ENCODE results near the gene CDHR3.

- TF ChIP-seq CTCF (IDR thresholded peaks at IDR 0.05; ENCODE audit: insufficient read depth, low read depth, low read length), result no peak
- TF ChIP-seq EZH2 (IDR thresholded peaks at IDR 0.05; ENCODE audit: insufficient read depth, low read length), result no peak
Measured at GRCh38 chr7:106049139-106049752, 86.2 kb downstream of the CDHR3 start.
